SHP77 treated with DMSO at 0.1 percent for 48 hours (cell line): ENCODE results near the gene TUBB4B.

ENCODE experiments used
- DNase-seq: peaks from one replicate; lab custom pipeline; 2025; lab: John Stamatoyannopoulos, UW

Gene TUBB4B

DNA sequence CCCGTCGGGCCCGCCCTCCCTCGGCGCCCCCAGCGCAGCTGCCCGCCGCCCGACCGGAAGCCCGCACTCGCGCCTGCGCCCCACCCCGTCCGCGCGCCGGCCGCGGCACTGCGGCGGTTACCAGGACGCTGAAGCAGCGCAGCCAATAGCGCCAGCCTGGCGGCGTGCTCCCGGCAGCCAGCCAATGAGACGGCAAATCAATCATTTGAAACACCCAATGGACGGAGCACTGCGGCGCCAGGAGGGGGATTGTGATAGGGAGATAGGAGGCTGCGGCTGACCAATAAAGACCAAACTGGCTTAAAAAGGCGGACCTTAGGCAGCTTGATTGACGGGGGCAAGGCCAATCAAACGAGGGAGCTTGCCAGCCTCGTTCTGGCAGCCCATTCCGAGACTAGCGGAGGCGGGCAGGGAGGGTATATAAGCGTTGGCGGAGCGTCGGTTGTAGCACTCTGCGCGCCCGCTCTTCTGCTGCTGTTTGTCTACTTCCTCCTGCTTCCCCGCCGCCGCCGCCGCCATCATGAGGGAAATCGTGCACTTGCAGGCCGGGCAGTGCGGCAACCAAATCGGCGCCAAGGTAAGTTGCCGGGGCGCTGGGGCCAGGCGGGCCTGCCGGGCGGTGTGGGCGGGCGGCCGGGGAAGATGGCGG is at the start of gene TUBB4B:
TSS of gene TUBB4B (plus strand) at position 447 of the 649 bp plus-strand sequence. CDS start at position 521, 74 bp downstream.
- peak; percentile 99 for DNase-seq

DNA sequence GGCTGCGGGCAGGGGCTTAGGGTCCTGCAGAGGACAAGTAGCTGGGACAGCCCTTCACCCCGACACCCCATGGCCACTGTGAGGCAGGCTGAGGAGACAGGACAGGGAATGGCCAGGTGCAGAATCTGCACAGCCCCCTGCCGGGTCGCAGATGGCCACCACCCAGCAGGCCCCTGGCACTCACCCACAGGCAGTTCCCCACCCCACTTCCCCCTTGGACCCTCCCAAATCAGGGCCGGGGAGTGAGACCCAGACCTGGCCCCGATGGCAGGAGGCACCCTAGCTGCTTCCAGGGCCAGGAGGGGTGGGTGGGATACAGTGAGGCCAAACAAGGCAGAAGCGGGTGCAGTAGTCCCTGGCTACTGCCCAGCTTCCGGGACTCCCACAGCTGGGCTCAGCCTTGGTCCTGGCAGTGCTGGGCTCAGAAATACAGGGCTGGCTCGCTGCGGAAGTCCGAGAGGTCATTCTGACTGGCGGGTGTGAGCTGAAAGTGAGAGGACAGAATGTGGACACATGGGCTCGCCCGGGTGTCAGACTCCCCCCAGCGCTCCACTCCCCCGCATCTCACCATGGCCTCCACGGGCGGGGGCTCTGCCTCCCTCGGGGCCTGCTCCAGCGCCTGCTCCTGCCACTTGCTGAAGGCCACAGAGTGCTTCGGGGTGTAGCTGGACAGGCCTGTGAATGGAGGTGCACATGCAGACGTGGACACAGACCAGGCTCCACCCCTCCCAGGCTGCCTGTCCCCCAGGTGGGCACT is 49.2 kb upstream of the TUBB4B start:
- no peak for DNase-seq

DNA sequence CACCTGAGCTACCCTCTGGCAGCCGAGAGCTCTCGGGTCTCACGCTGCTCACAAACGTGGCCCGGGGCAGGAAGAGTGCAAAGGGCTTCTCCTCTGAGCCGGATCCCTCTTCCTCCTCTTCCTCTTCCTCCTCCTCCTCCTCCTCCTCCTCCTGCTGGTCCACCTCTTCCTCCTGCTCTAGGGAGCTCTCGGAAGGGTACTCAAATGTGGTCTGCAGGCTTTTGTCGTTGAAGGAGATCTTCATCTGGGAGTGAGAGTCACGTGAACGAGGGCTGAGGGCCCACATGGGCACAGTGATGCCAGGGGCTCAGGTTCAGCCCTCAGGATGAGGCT is 48.7 kb upstream of the TUBB4B start:
- no peak for DNase-seq

DNA sequence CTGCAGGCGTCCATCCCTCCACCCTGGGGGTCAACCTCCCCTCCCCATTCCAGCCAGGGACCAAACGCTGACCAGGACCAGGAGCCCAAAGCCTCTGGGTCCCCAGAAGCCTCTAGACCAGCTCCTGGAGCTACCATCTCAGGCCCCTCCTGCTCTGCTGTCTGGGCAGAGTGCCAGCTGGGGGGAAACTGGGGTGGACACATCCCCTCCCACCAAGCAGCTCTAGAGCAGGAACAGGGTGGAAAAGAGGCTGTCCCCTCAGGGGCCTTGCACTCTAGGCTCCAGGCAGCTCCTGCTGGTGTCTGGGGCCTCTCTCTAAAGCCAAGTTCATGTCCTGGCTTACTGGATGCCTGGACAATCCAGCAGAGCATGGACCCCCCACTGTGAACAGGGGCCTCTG is 48.2 kb upstream of the TUBB4B start:
- no peak for DNase-seq

DNA sequence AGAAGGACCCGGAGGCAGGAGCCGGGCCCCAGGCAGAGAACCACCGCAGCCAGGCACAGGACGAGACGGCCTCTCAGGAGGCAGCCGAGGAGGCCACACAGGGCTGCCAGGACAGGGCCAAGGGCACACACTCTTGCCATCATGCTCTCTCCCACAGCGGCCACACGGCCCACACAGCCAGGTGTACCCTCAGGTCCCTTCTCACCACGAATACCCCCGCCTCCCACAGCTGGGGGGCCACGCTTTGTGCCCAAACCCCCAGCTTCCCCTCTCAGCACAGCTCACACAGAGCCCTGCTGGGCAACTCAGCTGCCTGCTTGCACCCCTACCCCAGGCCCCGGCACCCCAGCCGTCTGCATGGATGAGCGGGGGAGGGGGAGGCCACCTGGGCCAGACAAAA is 47.3 kb upstream of the TUBB4B start:
- no peak for DNase-seq

DNA sequence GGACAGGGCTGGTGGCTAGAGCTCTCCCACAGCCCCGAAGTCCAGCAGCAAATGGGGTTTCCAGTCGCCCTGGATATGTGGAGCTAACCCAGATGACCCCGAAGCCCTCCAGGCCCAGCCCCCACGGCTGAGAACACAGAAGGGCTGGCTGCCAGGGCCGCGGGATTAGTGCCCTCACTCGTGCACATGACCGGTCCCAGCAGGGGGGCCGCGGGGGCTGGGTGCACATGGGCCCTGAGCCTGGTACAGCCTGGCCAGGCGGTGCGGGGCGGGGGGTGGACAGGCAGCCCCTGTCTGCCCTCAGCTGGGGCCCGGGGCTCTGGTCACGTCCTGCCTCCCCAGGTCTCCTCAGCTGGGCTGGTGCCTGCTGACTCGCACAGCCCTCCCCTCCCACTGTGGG is 46.7 kb upstream of the TUBB4B start:
- no peak for DNase-seq

DNA sequence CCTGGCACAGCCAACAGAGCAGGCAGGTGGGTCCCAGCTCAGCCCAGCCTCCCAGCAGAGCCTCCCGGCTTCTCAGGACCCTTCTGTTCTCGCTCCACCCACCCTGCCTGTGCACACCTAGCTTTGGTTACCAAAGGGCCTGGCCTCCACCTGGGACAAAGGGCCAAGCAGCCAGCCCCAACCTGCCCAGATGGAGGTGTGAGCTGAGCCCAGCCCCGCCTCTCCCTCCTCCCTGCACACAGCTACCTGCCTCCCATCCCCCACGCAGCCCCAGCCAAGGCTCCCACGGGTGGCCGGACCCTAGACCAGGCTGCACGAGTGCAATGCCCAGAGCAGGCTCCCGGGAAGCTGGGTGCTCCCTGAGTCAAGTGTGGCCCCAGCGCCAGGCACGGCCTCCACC is 46.2 kb upstream of the TUBB4B start:
- DNase-seq = no peak

DNA sequence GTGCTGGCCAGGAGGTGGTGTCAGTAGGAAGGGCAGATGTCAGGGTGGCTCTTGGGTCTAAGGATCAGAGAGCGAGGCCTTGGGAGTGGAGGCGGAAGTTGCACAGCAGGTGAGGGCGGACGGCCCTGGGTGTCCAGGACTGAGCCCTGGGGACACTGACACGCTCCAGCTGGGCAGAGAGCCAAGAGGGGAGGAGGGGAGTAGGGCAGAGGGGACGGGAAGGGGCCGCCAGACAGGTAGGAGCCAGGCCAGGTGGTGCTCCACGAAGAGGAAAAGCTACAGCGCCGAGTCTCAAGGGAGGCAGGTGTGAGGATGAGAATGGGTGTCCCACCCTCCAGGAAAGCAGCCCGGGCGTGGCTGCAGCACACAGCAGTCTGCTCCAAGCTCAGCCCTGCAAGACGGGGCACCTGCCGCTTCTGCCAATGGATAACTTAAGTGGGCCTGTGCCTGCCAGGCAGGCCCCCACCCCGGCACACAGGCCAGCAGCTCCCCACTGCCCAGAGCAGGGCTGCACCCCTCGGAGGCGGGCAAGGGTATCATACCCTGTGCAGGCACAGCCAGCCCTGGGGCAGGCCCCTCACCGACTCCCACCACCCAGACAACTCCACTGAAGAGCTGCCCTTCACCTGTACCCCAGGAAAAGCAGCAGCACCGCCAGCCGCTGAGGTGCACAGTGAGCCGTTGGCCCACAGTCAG is 45.4 kb upstream of the TUBB4B start:
- no peak for DNase-seq

DNA sequence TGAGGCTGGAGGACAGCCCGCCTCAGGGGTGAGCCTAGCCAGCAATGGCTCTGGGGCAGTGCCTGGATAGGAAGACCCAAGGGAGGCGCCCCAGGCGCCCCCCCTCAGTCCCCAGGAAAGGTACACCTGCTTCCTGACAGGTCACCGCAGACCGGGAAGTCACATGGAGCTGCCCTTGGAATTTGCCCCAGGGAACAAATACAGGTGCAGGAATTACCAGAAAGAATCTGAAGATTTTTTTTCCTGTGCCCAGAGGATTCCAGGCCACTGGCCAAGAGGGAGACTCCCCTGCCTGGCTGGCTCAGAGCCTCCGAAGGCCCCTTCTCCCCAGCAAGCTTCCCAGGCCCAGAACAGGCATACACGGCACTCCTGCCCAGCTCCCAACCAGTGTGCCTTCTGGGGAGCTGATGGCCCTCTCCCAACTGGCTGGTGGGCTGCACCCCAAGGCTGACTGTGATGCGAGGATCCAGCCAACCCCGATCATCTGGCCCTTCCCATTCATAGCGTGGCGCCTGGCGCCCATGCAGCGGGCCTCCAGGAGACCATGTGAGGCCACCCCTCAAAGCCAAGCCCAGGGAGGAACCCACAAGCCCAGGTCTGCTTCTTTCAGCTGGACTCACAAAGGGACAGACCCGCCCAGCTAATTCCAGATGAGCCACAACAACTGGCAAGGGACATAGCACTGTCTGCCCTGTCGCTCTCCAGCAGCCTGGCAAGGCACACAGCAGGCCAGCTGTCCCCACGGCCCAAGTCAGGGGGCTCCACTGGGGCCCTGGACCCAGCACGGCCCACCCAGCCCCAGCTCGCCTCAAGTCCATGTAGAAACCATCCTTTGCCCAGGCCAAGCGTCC is 42.8 kb upstream of the TUBB4B start:
- DNase-seq = no peak

DNA sequence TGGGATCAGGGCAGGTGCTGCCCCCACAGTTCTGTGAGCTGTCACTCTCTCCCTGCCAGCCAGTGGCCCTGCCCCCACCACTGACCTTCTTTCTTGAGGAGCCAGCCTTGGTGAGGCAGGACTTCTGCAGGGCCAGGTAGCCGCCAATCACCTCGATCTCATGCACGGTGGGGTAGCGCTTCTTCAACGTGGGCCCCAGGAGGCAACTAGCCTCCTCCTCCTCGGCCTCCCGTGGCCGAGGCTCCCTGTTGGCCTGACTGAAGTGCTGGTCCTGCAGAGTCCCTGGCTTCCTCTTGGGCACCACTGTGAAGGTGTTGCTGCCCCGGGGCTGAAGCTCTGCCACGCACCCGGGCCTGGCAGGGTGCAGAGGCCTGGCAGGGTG is 42.2 kb upstream of the TUBB4B start:
- no peak for DNase-seq

DNA sequence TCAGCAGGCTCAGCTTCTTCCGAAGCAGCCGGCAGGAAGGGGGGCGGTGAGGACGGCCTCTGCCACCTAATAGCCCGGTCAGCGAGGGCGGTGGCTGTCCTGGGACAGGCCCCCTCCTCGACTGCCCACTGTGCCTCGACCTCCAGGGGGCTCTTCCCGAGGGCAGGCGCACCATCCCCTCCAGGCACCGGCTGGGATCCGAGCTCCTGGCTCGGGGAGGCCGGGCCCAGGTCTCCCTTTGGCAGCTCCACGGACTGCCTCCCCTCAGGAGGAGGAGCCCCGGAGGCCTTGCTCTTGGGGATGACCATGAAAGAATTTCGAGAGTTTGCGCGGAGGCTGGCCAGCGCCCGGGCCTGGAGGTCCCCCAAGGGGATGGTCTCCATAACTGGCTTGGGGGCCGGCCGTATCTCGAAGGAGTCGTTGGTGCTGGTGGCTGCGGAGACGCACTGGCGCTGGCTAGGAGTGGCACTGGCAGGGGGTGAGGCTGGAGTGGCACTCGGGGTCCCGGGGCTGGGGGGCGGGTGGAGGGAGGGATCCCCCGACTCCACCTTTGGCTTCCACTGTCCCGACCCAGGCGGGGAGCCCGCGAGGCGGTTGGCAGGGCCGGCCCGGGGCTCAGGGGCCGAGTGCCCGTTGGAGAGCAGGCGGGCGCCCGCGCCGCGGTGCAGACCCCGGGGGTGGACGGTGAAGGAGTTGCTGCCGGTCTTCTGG is 41.5 kb upstream of the TUBB4B start:
- no peak for DNase-seq

DNA sequence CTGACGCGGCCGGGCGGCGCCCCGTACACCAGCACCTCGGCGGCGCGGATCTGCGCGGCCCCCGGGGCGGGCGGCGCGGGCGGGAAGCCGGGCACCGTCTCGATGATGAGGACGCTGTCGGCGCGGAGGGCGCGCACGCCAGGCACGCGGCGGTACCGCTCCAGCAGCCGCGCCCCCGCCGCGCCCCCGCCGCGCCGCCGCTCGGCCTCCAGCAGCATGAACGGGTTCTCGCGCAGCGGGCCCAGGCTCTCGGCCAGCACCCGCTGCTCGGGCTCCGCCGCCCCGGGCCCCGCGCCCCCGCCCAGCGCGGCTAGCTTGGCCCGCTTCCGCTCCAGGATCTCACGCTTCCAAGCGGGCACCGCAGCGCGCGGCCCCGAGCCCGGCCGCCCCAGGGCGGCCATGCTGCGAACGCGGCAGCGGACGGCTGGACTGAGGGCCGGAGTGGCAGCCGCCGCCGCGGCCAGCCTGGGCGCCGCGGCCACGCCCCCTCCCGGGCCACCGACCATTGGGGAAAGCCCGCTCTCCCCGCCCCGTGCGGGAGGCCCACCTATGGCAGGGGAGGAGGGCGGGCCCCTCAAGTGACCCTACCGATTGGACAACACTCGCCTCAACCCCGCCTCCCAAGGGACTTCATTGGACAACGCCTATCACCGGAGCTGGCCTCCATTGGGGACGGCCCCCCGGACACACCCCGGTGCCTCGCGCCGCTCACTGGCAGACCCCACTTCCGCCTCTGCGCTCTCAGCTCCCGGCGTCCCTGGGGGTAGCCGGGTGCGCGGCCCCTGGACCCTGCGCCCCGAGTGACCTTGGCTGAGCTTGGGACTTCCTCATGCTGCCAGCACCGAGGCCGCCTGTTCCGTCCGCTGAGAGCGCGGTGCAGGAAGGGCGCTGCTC is 40.5 kb upstream of the TUBB4B start, which contains the start of gene TPRN:
TSS of gene TPRN (minus strand) at position 431 of the 894 bp plus-strand sequence. CDS start at position 401, 30 bp downstream.
- DNase-seq = peak; percentile 95

DNA sequence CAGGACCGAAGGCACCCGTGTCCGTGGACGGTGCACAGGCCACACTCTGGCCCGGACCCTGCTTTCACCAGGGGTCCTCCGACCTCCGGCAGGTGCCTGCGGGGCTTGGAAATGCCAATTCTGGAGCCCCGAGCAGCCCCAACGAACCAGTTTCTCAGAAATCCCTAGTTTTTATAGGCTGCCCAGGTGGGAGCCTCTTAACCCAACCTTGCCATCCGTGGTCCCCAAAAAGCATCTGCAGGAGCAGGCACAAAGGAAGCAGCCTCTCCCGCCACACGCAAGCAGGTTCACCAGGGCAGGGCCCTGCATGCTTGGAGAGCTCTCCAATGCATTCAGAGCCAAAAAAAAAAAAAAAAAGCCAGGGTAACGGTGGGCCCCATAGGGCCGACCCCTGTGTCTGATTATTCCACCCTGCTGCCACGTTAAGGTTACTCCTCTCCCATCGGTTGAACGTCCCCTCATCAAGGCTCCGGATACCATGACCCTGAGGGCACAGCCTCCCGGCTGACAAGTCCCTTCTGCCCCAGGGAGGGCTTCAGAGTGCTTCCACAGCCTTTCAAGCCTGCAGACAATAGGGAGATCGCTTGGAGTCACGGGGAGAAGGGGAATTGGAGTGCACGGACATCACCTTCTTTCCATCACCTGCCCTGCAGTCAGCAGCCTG is 39.8 kb upstream of the TUBB4B start:
- no peak for DNase-seq

DNA sequence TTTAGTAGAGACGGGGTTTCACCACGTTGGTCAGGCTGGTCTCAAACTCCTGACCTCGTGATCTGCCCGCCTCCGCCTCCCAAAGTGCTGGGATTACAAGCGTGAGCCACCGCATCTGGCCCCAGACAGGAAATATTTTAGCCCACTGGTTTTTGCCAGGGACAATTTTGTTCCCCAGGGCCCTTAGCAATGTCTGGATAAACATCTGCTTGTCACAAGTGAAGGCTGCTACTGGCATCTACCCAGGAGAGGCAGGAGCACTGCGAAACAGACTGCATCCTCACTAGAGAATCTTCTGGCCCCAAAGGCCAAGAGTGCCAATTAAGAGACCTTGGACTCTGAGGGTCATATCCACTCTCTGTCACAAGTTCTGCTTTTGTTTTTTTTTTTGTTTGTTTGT is 38.1 kb upstream of the TUBB4B start:
- no peak for DNase-seq

DNA sequence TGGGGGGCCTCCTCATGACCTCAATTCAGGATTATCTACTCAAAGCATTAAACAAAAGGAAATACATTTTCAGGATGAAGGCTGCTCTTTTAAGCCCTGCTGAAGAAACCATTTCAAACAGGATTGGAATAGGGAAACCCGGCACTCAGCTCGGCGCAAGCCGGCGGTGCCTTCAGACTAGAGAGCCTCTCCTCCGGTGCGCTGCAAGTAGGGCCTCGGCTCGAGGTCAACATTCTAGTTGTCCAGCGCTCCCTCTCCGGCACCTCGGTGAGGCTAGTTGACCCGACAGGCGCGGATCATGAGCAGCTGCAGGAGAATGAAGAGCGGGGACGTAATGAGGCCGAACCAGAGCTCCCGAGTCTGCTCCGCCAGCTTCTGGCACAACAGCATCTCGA is 36.4 kb upstream of the TUBB4B start:
- no peak for DNase-seq

DNA sequence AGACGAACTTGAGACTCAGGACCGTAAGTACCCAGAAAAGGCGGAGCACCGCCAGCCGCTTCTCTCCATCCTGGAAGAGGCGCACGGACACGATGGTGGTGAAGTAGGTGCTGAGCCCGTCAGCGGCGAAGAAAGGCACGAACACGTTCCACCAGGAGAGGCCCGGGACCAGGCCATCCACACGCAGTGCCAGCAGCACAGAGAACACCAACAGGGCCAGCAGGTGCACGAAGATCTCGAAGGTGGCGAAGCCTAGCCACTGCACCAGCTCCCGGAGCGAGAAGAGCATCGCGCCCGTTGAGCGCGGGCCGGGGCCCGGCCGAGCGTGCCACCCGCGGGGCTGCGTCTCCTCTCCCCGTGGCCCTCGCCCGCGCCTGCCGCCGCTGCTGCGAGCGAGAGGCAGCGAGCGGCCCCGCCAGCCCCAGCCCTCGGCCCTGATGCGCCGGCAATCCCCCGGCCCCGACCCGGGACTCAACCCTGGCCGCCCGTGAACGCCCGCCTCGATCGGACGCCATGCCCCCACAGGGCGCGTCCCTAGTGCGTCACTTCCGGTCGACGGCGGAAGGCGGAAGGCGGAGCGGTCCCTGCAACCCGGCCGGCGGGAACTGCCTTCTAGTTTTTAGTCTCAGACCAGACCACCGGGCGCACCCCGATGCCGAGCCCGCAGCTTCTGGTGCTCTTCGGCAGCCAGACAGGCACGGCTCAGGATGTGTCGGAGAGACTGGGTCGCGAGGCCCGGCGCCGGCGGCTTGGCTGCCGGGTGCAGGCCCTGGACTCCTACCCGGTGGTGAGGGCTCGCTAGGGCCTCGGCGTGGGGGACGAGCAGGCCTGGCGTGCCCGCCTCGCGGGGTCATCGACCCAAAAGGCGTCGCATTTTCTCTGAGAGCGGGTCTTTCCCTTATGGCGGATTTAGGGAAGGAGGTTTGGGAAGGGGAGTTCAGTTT is 35.7 kb upstream of the TUBB4B start, which contains the start of the genes NDOR1 and TMEM203:
TSS of gene NDOR1 (plus strand) at position 575 of the 944 bp plus-strand sequence. CDS start at position 653, 78 bp downstream.
TSS of gene TMEM203 (minus strand) at position 523 of the 944 bp plus-strand sequence. CDS start at position 289, 234 bp downstream.
- peak; percentile 17 for DNase-seq

DNA sequence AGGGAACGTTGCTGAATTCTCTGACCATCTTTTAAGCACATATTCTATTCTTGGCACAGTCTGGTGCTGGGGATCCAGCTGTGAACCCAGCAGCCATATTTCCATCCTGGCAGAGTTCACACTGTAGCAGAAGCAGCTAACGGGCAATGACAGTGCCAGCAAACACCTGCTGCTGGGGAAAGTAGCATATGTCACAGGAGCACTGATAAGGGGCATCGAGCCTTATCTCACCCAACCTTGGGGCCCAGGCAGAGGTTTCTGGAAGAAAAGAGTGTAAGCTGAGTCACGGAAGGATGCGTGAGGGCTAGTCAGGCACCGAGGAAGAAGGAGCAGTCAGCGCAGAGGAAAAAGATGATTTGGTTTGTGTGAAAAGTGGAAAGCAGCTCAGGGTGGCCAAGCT is 34.5 kb upstream of the TUBB4B start:
- DNase-seq = no peak

DNA sequence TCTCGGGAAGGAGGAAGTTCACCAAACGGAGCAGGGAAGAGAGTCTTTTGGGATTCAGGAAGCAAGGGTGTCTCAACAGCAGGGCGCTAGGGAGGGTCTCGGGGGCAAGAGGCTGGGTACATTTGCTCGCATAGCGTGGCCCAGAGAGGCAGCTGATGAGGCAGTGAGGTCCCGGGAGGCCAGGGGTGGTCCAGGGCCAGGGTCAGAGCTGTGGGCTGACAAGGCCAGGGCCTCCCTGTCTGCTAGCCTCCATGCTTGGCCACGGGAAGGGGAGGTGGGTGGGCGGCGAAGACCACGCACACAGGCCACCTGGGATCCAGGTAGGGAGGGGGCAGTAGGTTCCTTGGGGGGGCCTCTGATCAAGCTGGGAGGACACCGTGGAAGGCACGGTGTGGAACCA is 29.6 kb upstream of the TUBB4B start:
- DNase-seq = no peak

DNA sequence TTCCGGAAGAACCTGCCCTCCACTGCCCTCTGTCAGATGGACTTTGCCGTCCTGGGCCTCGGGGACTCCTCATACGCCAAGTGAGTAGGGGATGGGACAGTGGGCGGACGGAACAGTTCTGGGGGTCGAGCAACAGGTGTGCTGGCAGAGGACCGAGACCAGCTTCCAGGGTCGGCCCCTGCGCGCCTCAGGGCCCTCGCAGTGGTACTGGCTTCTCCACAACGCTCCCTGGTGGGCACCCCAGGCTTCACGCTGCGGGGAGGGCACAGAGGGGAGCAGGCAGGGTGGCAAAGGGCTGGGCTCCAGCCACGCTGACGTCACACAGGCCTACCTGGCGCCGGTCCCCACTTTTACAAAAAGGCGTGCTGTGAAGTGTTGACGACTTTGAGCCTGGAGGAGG is 28.6 kb upstream of the TUBB4B start:
- no peak for DNase-seq
